RWPE2 (cell line): ENCODE results near the gene EMILIN1.

Experiments used
- ATAC-seq: fragments of 200-7000 bp; cut with Tn5 transposase; 3 replicates; pipeline ENCODE4 v1.9.1; 2021; ENCODE audit warnings: low read depth
- DNase-seq: peaks from one replicate; pipeline ENCODE4 v3.0.0-alpha.2; 2020; ENCODE audit warnings: low spot score
- H3K27ac ChIP-seq: fragments of 450-650 bp; 2 replicates; pipeline ENCODE4 v1.5.1; 2017; ENCODE audit warnings: mild to moderate bottlenecking; ENCODE audit not compliant: poor library complexity, severe bottlenecking
- H3K27me3 ChIP-seq: fragments of 250-450 bp; sonication (Bioruptor Pico); 2 replicates; pipeline ENCODE4 v1.5.1; 2021; ENCODE audit warnings: mild to moderate bottlenecking, moderate library complexity; ENCODE audit not compliant: insufficient read depth, poor library complexity, severe bottlenecking
- H3K36me3 ChIP-seq: fragments of 250-450 bp; sonication (Bioruptor Pico); 2 replicates; pipeline ENCODE4 v1.5.1; 2020; ENCODE audit warnings: low read depth, mild to moderate bottlenecking, moderate library complexity
- H3K4me1 ChIP-seq: fragments of 250-450 bp; sonication (Bioruptor Pico); 2 replicates; pipeline ENCODE4 v1.5.1; 2021; ENCODE audit warnings: mild to moderate bottlenecking, moderate library complexity; ENCODE audit not compliant: insufficient read depth, poor library complexity, severe bottlenecking
- H3K4me3 ChIP-seq: fragments of 250-450 bp; sonication (Bioruptor Pico); 2 replicates; pipeline ENCODE4 v1.5.1; 2021; ENCODE audit warnings: mild to moderate bottlenecking, moderate library complexity; ENCODE audit not compliant: severe bottlenecking
- H3K9me3 ChIP-seq: fragments of 250-450 bp; sonication (Bioruptor Pico); 2 replicates; pipeline ENCODE4 v1.5.1; 2021; ENCODE audit warnings: mild to moderate bottlenecking, moderate library complexity; ENCODE audit not compliant: severe bottlenecking
- CTCF ChIP-seq: fragments of 450-650 bp; IDR thresholded peaks from one replicate; pipeline ENCODE4 v1.5.1; 2017; ENCODE audit warnings: mild to moderate bottlenecking, moderate library complexity; ENCODE audit not compliant: poor library complexity, severe bottlenecking

The EMILIN1 gene

GRCh38 chr2:27133195-27133875, 54.9 kb downstream of the EMILIN1 start:
- no peak for TF ChIP-seq CTCF
- ATAC-seq = no peak
- no peak overlapping the region for H3K27ac ChIP-seq

GRCh38 chr2:27133905-27134780, 55.7 kb downstream of the EMILIN1 start, which contains the start of gene PREB:
TSS of gene PREB (minus strand) at chr2:27134636. CDS start at chr2:27134421, 215 bp downstream.
- H3K27me3 ChIP-seq = no peaks in the 10 kb centered on the region
- peaks cover 27% of the 10 kb centered on the region for H3K36me3 ChIP-seq
- H3K9me3 ChIP-seq = no peaks in the 10 kb centered on the region
- H3K27ac ChIP-seq = peak within 1 kb of the TSS; percentile 26
- H3K4me1 ChIP-seq = peaks cover 6% of the 10 kb centered on the region
- peak within 1 kb of the TSS; percentile 64 for H3K4me3 ChIP-seq
- DNase-seq (peak; percentile 95), ATAC-seq (peak; percentile 91)
- TF ChIP-seq CTCF = no peak

More at GRCh38 chr2:27133195-27133875, 54.9 kb downstream of the EMILIN1 start:
- Histone ChIP-seq H3K9me3 (no peaks in the 10 kb centered on the region), H3K4me1 (peaks cover 6% of the 10 kb centered on the region), H3K4me3 (peak overlapping the region; percentile 64), H3K36me3 (peaks cover 27% of the 10 kb centered on the region), H3K27me3 (no peaks in the 10 kb centered on the region)
- DNase-seq = no peak

- ATAC-seq (no peak), DNase-seq (no peak)
- Histone ChIP-seq H3K27ac (no peak overlapping the region), H3K27me3 (no peaks in the 10 kb centered on the region), H3K4me1 (peaks cover 6% of the 10 kb centered on the region), H3K36me3 (peaks cover 27% of the 10 kb centered on the region), H3K9me3 (no peaks in the 10 kb centered on the region), H3K4me3 (peak overlapping the region; percentile 64)
- TF ChIP-seq CTCF = no peak
Observed at GRCh38 chr2:27134781-27135477, 56.5 kb downstream of the EMILIN1 start.

- Histone ChIP-seq H3K27me3 (no peaks in the 10 kb centered on the region), H3K36me3 (peaks cover 27% of the 10 kb centered on the region), H3K27ac (no peak overlapping the region), H3K4me3 (no peak overlapping the region), H3K9me3 (no peaks in the 10 kb centered on the region), H3K4me1 (peaks cover 6% of the 10 kb centered on the region)
- ATAC-seq (no peak), DNase-seq (no peak)
- no peak for TF ChIP-seq CTCF
Observed at GRCh38 chr2:27135478-27135955, 57.1 kb downstream of the EMILIN1 start.
